ENCODE measurements around the gene FFAR1. TPM values are rescaled to one million over a fixed set of nuclear protein-coding genes. Genes with fewer than 3 reads are reported as not detected.
A peak's percentile ranks its signal among the peaks of the same experiment; 100 is the strongest.

The FFAR1 gene
- total RNA-seq, 1 experiment from 2014 or later, result not detected

- no peak for DNase-seq (ENCODE audit: low read depth)
These were observed 32.7 kb upstream of the FFAR1 start for GRCh38 chr19:35314858-35315470.

GRCh38 chr19:35315883-35316282 is 31.8 kb upstream of the FFAR1 start:
- DNase-seq (ENCODE audit: low read depth), result no peak

- DNase-seq (ENCODE audit: low read depth), result no peak
These were observed 31.1 kb upstream of the FFAR1 start for GRCh38 chr19:35316560-35316959.

GRCh38 chr19:35317464-35318043 is 30.1 kb upstream of the FFAR1 start:
- DNase-seq (ENCODE audit: low read depth), result no peak

GRCh38 chr19:35318679-35319448 is 28.8 kb upstream of the FFAR1 start:
- peak; percentile 100 for DNase-seq (ENCODE audit: low read depth)

GRCh38 chr19:35320065-35320713 is 27.5 kb upstream of the FFAR1 start:
- DNase-seq (ENCODE audit: low read depth), result no peak

GRCh38 chr19:35321291-35321690 is 26.4 kb upstream of the FFAR1 start:
- DNase-seq (ENCODE audit: low read depth), result no peak

GRCh38 chr19:35322014-35322413 is 25.7 kb upstream of the FFAR1 start:
- no peak for DNase-seq (ENCODE audit: low read depth)

GRCh38 chr19:35327642-35328041 is 20.1 kb upstream of the FFAR1 start:
- DNase-seq (ENCODE audit: low read depth), result no peak

- DNase-seq (ENCODE audit: low read depth), result no peak
These were observed 18.8 kb upstream of the FFAR1 start, which contains the start of gene CD22 for GRCh38 chr19:35328851-35329285. CD22 (plus strand) TSS chr19:35329187; CDS start chr19:35332041, 2,854 bp downstream.

GRCh38 chr19:35329323-35329722 is 18.4 kb upstream of the FFAR1 start:
- DNase-seq (ENCODE audit: low read depth), result no peak

- DNase-seq (ENCODE audit: low read depth), result no peak
These were observed 17.2 kb upstream of the FFAR1 start for GRCh38 chr19:35330475-35330874.

GRCh38 chr19:35331551-35332214 is 16.0 kb upstream of the FFAR1 start:
- DNase-seq (ENCODE audit: low read depth), result no peak

- DNase-seq (ENCODE audit: low read depth), result no peak
These were observed 14.9 kb upstream of the FFAR1 start for GRCh38 chr19:35332817-35333216.

GRCh38 chr19:35334144-35334753 is 13.5 kb upstream of the FFAR1 start:
- no peak for DNase-seq (ENCODE audit: low read depth)

GRCh38 chr19:35336166-35336955 is 11.3 kb upstream of the FFAR1 start:
- no peak for DNase-seq (ENCODE audit: low read depth)

GRCh38 chr19:35337097-35337983 is 10.4 kb upstream of the FFAR1 start:
- DNase-seq (ENCODE audit: low read depth), result no peak

GRCh38 chr19:35337984-35338296 is 9.8 kb upstream of the FFAR1 start:
- DNase-seq (ENCODE audit: low read depth), result no peak

GRCh38 chr19:35340431-35340830 is 7.3 kb upstream of the FFAR1 start:
- no peak for DNase-seq (ENCODE audit: low read depth)

- no peak for DNase-seq (ENCODE audit: low read depth)
These were observed 6.7 kb upstream of the FFAR1 start for GRCh38 chr19:35341006-35341405.

All from RPMI7951 (cell line).